ENCODE results near the gene LDAF1. TPM values are rescaled to one million over a fixed set of nuclear protein-coding genes. Genes with fewer than 3 reads are reported as not detected.
"Not testable (repeated sequence)": the region's sequence is repeated elsewhere in the genome, so short reads cannot be mapped to it uniquely, and the experiment has no call there.

LDAF1 gene
- 35.9 TPM for polyA plus RNA-seq (ENCODE audit: insufficient read length)

DNA sequence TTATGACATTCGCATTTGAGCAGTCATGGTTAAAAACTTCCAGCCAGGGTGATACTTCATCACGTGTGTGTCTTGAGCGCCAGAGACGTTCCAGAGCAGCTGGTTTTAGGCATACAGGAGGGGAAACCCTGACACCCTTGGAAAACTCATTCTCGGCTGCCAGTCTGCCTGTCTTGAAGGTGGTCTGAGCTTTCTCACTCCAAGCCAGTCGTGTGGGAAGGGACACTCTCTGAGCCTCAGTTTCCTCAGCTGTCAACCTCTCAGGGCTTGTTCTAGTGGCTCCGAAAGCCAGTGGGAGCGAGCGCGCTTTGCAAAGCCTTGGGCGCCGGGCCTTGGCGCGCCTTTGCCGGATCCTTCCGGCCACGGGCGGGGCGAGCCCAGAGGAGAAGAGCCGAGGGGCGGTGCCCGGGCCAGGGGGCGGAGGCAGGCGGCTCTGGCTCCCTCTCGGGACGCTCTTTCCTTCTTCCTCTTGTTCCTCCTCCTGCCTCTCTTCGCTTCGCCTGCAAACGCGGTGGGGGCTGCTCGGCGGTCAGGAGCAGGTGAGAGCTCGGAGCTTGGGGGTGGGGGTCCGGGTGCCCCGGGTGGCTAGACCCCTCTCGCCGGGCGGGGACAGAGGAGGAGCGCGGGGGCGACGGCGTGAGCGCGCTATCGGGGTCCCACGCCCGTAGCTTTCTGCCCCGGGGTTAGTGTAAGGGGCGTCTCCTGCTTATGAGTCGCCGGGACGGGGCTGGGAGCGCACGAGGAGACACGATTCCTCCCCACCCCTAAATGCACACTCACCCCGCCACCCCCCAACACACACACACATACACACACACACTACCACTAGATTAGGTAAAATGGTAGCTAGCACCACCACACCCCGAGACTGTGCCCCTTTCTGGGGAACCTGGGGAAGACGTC lies at the start of gene LDAF1:
TSS of gene LDAF1 (plus strand) at position 467 of the 903 bp plus-strand sequence. CDS start 2,509 bp downstream, outside the sequence.
- no peak for DNase-seq (ENCODE audit: low read depth)

DNA sequence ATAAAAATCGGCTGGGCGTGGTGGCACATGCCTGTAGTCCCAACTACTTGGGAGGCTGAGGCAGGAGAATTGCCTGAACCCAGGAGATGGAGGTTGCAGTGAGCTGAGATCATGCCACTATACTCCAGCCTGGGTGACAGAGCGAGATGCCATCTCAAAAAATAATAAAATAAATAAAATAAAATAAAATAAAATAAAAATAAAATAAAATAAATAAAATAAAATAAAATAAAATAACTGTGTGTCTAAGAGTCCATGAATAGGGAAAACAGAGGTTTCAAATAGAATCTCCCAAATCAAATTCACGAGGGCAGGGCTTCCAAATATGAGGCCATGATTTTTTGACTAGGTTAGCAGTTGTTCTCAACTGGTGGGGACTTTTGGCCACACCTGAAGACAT lies 42.9 kb upstream of the LDAF1 start:
- not testable (repeated sequence) for DNase-seq (ENCODE audit: low read depth)

DNA sequence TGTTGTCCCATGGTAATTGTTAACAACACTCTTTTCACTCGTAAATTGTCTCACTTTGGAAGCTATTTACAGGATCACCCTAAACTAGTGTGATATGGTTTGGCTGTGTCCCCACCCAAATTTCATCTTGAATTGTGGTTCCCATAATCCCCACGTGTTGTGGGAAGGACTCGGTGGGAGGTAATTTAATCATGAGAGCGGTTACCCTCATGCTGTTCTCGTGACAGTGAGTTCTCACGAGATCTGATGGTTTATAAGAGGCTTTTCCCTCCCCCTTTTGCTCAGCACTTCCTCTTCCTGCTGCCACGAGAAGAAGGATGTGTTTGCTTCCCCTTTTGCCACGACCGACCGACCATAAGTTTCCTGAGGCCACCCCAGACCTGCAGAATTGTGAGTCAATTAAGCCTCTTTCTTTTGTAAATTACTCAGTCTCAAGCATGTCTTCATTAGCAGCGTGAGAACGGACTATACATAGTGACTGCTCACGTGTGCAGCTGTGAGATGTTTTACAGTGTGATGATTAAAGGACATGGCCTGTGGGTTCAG lies 42.3 kb upstream of the LDAF1 start:
- no peak for DNase-seq (ENCODE audit: low read depth)

GRCh38 chr16:21117567-21117966 lies 40.9 kb upstream of the LDAF1 start:
- no peak for DNase-seq (ENCODE audit: low read depth)

DNA sequence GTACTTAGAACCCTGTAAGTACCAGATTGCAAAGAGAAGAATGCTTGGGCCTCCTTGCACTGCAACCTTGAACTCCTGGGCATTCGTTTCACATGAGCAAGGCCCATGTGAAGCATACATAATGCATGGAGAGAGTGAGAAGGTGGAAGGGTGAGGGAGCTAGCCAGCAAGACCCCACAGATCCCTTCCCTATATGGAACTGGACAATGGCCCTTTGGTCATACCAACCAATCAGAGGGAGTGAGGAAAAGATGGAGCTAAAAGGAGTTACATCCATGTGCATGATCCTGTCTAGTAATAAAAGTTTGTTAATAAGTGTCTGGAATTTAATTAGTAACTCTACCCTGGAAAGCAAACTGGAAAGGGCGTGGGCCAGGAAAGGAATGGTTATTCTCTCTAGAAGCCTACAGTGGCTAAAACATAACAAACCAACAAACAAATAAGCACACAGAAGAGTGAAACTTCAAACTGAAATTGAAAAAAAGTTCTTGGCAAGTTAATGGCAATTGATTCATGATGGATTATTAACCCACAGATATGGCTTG lies 37.4 kb upstream of the LDAF1 start:
- no peak for DNase-seq (ENCODE audit: low read depth)

DNA sequence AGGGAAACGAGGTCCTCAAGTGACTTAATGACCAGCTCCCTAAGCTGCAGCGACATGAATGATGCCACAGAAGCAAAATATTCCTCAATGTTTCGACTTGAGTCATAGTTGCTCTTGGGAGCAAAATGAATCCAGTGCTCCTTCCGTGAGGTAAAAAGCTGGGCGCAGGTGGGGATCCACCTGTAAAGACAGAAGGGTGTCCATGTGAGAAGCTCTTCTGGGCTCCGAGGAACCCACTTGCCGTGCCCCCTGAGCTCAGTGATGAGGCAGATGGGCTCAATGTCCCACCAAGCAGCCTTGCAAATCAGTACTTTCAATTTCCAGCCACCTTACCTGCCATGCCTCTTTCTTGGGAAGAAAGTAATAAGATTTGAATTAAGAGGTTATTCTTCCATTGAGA lies 33.3 kb upstream of the LDAF1 start:
- DNase-seq (ENCODE audit: low read depth) = no peak

DNA sequence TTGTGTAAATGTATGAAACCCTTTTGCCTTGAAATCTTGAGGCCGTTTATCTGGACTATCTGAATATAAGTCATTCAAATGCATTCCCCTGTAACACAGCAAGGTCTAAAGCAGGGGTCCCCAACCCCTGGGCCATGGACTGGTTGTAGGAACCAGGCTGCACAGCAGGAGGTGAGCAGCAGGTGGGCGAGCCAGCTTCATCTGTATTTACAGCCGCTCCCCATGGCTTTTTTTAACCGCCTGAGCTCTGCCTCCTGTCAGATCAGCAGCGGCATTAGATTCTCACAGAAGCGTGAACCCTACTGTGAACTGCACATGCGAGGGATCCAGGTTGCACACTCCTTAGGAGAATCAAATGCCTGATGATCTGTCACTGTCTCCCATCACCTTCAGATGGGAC lies 32.0 kb upstream of the LDAF1 start:
- no peak for DNase-seq (ENCODE audit: low read depth)

DNA sequence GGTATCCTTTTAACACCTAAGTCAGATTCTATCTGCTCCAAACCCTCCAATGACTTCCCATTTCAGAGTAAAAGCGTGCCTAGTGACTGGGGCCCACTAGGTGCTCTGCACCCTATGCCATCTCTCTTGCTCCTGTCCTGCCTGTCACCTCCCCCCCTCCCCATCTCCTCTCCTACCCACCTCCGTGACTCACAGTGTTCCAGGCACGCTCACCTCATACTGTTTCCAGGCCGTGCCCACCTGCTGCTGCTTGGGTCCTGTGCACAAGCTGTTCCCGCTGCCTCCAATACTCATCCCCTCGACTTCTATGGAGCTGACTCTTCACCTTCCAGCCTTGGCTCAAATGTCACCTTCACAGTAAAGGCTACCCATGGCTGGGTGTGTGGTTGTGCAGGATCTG lies 29.5 kb upstream of the LDAF1 start:
- no peak for DNase-seq (ENCODE audit: low read depth)

DNA sequence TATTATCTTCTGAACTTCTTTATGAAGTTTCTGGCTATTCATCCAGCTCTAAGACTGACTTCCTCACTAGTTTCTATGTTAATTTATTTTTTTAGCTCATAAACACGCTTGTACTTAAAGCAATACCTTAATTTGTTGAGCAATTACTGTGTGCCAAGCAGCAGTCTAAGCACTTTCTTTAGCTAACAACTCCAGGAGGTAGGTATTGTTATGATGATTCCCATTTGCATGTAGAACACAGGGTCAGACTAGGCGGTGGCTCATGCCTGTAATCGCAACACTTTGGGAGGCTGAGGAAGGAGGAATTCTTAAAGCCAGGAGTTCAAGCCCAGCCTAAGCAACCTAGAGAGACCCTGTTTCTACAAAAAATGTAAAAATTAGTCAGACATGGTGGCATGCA lies 27.7 kb upstream of the LDAF1 start:
- no peak for DNase-seq (ENCODE audit: low read depth)

DNA sequence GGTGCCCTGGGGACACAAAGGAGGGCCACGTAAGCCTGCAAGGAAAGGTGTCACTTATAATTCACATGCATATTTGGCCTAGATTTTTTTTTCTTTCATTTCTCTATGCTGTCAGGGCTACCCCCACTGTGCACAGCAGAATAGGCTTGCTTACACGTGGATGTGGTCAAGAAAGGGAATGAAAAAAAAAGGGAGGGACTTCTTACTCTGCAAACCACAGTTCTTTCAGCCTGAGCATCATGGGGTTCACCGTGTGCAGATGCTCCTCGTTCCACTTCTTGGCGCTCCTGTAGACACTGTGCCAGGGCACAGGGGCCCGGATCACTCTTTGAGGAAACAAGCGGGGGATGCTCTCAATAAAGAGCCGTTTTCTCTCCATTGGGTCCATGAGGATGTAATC lies 24.4 kb upstream of the LDAF1 start:
- no peak for DNase-seq (ENCODE audit: low read depth)

DNA sequence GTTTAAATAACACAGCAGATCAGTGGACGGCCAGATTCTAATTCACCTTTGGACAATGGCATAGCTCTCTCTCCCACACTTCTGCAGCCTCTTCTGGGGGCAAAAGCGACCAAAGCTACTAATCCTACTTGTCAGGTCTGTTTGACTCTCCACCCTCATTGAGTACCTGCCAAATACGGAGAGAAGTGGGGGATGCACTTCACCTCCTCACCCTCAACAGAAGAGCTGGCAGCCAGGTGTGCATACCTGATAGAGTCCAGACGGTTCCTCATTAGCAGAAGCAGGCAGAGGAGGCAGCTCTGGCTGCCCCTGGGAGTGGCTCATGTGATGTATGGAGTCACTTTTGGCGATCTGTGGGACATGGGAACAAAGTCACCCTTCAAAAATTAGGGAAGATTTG lies 12.7 kb upstream of the LDAF1 start:
- DNase-seq (ENCODE audit: low read depth) = no peak

- no peak for DNase-seq (ENCODE audit: low read depth)
Measured at GRCh38 chr16:21150375-21151001, 8.0 kb upstream of the LDAF1 start, which contains the start of gene DNAH3. DNAH3 (minus strand) TSS chr16:21150846; CDS start chr16:21150319, 527 bp downstream.

- not testable (repeated sequence) for DNase-seq (ENCODE audit: low read depth)
Measured at GRCh38 chr16:21152160-21153030, 6.1 kb upstream of the LDAF1 start.

GRCh38 chr16:21153124-21153729 lies 5.2 kb upstream of the LDAF1 start:
- not testable (repeated sequence) for DNase-seq (ENCODE audit: low read depth)

DNA sequence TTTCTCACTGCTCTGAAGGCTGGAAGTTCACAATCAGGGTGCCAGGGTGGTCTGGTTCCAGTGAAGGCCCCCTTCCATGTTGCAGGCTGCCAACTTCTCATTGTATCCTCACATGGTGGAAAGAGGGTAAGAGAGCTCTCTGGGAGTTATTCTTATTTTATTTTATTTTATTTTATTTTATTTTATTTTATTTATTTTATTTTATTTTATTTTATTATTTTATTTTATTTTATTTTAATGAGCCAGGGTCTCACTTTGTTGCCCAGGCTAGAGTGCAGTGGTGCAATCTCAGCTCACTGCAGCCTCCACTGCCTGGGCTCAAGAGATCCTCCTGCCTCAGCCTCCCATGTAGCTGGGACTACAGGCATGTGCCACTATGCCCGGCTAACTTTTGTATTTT lies 2.5 kb upstream of the LDAF1 start:
- DNase-seq (ENCODE audit: low read depth) = not testable (repeated sequence)

GRCh38 chr16:21156767-21157467 lies 1.6 kb upstream of the LDAF1 start:
- DNase-seq (ENCODE audit: low read depth) = peak; percentile 25

- DNase-seq (ENCODE audit: low read depth) = no peak
Measured at GRCh38 chr16:21157632-21158031, 842 bp upstream of the LDAF1 start.

DNA sequence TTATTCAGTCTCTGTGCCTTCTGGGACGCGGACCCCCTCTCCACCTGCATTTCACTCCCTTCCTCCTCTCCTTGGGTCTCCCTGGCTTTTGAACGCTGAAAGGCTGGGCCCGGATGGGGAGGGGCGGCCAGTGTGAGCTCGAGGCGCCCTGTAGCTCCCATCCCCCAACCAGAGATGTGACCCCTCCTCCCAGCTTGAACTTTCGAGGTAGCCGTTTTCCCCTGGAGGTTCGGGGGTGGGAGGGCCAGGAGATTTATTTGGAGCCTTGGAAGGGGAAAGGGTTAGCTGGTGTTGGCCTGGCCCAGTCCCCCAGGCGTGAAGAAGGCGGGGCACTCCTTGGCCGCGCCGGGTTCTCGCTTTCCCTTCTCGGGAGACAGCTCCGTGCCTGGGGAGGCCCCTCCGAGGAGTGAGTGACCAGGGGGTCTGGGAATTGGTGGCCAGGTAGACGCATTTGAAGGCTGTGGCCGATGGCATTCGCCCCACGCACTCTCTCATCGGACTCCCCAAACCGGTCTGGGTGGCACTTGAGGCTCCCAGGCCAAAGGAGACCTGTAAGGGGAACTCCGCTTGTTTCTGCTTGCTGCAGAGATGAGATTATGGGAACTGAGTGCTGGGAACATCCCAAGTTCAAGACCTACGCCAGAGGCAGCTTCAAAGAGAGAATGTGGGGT lies 942 bp downstream of the LDAF1 start:
- no peak for DNase-seq (ENCODE audit: low read depth)

GRCh38 chr16:21160276-21160675 lies 1.8 kb downstream of the LDAF1 start:
- DNase-seq (ENCODE audit: low read depth) = no peak

GRCh38 chr16:21161211-21161610 lies 2.7 kb downstream of the LDAF1 start:
- no peak for DNase-seq (ENCODE audit: low read depth)
